ENCODE measurements around the gene BRD7.

BRD7 gene

DNA sequence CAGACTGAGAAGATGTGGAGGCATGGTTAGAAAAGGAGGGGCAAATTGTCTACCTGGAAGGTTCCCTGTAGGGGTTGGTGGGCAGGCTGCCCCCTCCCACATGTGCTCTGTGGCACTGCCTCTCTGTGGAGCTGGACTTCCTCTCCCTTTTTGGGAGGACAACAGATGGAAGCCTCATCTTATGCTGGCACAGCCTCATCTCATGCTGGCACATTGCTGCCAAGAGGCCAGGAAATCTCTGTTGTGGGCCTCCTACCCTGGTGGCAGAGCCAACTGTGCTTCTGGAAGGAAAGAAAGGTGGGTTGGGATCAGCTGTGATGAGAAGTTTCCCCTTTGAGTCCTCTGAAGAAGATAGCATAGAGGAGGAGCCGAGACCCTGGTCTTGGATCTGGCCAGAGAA lies 19.7 kb upstream of the BRD7 start:
- no peak for DNase-seq

DNA sequence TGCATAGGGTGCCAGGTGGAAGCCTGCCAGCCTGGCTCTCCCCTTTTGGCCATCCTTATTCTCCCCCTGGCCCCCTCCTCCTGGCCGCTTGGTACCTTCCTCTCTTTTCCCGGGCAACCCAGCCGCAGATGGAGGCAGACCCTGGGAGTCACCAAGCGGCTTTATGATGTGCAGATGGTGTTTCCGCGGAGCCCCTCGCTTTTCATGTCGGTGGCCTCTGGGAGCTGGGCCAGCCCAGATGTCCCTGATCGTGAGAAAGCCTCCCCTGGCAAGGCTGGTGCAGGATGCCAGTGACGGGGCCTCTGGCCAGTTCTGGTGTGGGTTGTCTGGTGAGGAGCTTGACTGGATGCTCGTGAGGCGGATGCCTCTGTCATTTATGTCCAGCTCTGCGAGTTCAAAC lies 18.0 kb upstream of the BRD7 start:
- DNase-seq: no peak

DNA sequence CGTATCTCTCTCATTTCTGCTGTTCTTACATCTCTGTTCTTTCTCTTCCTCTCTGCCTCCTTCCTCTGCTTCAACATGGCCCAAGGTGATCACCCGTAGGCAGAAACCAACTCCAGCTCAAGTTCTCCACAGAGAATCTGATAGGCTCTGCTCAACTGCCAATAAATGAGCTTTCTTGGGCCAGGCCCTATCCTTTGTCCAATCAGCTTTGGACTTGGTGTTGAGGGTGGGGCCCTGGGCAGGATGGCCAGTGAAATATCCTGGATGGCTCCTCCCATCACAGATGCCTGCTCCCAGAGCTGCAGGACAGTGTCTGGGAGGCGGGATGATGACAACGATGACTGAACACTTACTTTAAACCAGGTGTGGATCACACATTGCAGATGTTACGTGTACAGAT lies 17.4 kb upstream of the BRD7 start:
- DNase-seq: peak; percentile 19

DNA sequence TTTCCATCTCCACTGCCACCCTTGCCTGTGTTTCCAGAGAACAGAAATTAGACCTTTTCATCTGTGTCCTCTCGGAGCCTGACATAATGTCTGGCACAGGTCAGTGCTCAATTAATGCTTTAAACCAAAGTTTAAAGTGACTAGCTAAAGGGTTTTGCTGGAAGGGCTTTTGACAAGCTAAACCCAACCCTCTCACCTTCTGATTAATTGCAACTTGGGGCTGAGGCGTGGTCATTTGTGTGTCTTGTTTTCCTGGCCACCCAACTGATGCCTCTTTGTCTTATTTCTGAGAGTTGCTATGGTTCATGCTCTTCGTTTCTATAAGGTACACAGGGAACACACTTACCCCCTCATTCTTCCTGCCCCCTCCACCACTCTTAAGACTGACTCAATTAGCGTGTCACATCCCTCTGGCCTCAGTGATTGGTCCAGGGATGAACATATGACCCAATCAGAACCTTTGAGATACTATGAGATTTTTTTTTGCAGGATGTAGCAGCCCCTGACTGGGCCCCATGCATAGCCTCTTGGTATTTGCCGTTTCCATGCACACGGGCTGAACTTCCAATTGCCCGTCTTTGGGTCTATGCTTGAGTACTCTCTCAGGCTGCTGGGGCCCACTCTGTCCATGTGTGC lies 15.8 kb upstream of the BRD7 start:
- DNase-seq: no peak

DNA sequence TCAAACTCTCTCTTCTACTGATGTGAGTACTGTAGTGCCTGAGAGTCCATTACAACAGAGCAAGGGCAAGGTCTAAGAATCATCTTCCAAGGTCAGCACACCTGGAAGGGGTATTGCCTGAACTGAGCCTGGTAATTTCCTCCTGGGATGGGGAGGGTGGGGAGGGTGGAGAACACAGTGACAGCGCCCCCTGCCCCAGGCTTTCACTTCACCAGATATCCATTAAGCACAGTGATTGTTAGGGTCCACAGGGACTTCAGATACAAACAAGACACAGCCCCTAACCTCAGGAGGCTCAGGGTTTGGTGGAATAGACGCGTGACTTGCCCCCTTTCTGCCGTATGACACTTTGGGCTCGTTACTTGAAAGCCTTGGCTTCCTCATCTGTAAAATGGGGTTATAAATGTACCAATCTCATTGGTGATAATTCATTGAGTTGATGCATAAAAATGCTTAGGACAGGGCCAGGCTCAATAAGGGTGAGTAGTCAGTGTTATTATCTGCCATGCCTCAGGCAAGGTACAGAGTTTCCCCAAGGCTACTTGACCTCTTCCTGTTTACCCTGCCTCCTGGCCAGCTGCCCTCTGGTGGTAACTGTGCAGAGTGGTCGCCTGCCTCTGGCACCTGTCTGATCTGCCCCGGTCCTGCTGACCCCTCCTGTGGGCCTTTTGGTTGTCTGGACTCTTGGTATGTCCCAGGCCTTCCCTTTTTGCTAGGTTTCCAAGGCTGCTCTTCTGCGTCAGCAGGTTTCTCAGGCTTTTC lies 13.1 kb upstream of the BRD7 start:
- no peak for DNase-seq

DNA sequence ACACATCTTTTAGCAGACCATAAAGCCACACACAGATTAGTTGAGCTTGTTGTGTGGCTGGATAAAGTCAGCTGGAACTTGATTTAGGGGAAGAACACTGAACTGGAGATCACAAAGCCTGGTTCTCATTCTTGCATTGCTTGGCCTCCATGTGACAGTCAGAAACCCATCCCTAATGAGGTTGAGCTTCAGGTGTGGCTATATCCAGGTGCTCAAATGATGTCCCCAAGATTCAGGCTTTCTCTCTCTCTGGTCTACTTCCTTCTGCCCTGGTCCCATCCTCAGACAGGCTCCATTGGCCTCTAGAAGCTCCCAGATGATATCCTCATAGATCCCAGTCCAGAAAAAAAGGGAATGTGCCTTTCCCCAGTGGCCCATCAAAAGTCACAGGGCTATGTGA lies 9.6 kb upstream of the BRD7 start:
- DNase-seq: no peak

DNA sequence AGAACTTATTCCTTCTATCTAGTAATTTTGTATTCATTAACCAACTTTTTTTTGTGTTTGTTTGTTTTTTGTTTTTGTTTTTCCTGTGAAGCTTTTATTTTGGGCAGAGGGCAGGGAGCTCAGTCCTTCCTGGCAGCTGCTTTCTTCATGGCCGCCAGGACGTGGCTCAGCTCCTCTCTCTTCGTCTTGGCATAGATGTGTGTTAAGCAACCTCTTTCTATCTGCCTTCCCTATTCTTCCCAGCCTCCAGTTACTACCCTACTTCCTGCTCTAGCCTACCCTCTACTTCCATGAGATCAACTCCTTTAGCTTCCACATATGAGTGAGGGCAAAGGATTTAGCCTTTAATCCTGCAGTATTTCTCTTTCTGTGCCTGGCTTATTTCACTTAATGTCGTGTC lies 8.2 kb upstream of the BRD7 start:
- no peak for DNase-seq

DNA sequence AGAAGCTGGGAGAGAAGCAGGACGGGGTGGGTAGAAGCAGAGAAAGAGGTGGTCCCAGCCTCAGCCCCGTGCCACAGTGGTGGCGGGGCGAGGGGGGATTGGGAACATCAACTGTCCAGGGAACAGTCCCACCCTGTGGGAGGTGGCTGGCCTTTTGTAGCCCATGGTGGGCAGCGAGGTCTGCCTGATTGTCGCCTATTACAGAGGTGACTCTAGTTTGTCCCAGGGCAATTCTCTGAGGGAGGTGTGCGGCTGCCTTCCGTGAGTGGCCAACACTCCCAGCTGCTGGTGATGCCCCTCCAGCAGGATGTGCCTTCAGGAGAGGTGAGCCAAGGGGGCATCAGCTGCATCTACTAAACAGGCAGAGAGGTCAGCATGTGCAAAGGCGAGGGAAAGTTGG lies 5.0 kb upstream of the BRD7 start:
- DNase-seq: no peak

DNA sequence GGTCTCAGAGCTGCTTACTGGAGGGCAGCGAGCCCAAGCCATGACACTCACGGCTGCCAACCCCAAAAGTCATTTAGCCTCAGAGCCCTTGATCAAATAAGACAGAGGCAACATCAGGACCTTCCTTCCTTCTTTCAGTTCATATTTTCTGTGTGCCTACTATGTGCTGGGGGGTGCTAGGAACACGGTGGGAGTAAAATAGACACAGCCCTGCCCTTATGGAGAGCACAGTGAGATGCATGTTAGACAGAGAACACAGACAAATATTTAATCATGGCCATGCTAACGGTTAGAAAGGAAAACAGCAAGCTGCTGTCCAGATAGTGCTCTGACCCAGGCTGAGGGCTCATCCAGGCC lies 4.5 kb upstream of the BRD7 start:
- no peak for DNase-seq

DNA sequence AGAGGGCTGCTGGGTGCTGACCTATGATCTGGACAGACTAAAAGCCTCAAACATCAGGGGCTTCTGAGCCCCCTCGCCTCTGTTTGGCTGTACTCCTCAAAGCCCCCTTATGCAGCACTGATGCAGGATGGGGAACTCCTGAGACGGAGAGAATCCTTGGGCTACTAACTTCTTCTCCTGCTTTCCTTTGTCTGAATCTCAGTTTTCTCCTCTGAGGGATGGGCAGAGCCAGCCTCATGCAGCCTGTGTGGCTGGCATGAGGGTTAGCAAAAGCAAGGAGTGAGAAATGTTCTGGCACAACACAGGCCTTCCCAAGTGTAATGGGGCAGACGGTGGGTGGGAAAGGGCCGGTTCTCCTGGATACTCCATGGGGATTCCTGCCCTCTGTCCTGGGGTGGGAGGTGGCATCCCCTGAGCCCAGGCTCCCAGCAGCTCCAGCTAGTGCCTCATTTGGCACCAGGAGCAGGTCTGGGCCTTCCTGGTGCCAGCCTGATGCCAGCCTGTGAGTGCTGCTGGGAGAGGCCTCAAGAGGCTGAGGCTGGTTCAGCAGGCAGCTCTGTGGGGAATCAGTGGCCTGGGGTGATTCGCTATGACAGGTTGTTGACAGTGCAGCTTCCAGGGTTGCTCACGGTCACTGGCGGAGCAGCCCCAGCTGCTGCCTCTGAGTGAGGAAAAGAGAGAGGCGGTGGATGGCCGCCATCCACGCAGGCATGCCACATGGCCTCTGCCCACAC lies 4.0 kb upstream of the BRD7 start:
- no peak for DNase-seq

DNA sequence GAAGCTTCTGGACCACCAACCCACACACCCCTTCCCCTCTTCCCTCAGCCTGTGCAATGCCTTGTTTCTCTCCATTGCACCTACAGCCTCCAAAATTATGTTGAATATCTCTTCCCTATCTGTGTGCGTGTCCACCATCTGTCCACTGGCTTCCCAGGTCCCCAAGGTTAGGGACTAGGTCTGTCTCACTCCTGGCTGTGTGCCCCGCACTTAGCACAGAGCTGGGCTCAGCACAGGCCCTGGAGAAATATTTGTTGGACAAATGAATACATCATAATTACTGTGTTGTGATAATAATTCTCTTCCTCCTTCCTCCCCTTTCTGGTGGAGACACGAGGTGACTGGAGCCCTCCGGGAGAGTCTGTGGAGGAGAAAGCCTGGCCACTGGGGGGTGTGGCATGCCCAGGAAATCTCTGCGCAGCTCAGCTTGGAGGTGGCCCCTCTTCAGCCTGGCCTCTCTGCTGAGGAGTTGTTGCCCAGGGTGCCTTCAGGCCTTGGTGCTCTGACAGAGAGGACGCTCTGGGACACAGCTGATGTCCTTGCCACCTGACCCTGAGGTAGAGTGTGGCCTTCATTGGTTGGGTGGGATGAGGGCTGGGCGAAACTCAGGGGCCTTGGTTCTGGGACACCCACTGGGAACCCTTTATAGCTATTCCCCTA lies 3.3 kb upstream of the BRD7 start:
- DNase-seq: no peak

DNA sequence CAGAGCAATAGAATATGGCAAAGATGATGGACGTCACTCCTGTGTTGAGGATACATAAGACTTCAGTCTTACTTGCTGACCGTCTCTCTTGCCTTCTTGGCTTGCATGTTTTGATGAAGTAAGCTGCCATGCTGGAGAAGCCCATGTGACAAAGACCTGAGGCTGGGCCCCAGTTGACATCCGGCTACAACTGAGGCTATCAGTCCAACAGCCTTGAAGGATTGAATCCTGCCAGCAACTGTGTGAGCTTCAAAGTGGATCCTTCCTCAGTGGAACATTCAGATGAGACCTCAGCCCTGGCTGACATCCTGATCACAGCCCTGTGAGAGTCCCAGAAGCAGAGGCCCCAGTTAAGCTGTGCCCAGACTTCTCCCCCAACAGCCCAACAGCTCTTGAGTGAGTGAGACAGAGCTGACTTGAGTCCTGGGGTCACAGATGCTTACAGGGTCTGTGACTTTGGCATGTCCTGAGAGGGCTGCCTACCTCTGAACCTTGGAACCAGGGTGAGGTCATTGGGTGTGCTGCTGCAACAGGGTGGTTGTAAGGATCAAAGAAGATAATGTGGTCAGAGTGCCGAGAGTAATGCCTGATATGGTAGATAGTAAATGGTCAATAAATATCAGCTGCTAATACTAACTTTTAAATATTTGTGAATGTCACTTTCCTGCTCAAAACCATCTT lies 2.4 kb upstream of the BRD7 start:
- no peak for DNase-seq

DNA sequence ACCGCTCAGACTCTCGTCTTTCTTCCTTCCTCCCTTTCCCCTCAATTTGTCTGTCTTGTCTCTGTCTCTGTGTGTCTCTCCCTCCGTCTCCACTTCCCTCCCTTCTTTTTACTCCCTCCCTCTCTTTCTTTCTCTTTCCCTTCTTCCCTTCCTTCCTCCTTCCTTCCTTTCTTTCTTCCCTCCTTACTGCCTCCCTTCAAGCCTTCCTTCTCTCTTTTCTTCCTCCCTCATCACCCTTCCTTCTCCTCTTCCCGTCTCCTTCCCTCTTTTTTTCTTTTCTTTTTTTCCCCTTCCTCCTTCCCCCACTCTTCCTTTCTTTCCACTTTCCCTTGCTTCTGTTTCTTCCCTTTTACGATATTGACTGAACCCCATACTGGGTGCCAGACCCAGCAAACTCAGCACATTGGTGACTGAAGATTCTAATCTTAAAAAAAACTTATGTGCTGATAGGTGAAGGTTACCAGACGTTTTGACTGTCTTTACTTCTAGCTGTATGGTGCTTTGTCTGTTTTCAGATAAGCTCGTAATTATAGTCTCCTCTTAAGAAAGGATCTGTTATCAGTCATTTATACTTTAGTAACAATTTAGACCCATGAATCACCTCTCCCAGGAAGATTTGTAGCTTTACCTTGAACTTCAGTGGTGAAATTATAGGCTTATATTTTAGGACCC lies 481 bp upstream of the BRD7 start:
- DNase-seq: no peak

DNA sequence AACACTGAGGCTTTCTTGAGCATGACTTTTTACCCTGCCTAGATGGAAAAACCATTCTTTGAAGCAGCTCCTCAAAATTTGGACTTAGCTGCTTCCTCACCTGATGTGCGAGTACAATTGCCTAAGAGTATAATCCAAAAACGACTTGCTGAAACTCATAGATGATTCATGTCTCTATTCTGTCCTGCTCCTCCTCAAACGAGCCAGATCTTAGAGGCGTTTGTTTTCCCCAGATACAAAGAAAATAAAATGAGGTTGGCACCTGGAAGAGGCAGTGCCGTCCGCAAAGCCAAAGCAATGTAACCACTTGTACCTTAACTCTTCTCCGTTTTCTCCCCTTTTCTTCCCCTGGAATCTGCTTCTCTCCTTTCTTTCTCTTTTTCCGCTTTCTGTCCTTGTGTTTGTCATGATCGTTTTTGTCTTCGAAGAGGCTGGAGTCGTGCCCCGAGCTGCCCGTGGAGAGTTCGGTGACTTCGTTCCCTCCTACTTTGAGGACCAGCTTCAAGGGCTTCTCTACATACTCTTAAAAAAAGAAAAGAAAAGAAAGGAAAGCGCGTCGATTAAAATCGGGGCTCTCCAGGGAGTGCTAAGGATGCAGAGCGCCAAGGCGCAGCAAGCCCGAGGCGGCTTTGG lies 895 bp downstream of the BRD7 start:
- no peak for DNase-seq

DNA sequence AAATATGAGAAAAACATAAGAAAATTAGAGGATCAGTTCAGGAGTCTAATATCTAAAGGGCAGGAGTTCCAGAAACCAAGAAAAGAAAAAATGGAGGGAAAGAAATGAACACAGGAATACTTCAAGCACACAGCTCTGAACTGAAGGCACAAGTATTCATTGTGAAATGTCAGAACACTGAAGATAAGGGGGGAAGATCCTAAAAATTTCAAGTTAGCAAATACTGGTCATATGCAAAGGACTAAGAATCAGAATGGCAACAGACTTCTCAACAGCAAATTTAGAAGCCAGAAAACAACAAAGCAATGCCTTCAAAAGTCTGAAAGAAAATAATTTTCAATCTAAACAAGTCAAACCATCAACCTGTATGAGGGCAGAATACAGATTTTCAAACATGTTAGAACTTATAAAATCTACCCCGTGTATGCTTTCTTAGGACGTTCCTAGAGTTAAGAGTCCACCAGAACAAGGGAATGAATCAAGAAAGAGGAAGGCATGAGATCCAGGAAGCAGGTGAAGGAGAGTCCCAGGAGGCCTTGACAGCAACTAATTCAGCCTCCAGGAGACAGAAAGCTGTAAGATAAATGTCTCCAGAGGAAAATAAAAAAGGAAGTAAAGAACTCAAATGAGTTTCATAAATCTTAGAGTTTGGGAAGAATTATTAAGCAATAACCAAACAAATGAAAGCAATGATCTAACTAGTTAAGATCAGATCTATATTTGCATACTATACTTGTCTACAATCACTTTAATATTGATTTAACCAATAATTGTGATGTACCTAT lies 2.8 kb downstream of the BRD7 start:
- no peak for DNase-seq

DNA sequence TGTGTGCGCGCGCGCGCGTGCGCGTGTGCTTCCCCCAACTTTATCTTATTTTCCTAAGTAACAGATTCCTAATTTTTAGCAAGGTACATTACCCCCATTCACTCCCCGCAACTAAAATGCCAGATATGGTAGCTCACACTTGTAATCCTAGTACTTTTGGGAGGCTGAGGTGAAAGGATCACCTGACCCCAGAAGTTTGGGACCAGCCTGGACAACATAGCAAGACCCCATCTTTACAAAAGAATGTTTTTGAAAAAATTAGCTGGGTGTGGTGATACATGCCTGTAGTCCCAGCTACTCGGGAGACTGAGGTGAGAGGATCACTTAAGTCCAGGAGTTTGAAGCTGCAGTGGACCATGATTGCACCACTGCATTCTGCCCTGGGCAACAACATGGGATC lies 5.1 kb downstream of the BRD7 start:
- no peak for DNase-seq

DNA sequence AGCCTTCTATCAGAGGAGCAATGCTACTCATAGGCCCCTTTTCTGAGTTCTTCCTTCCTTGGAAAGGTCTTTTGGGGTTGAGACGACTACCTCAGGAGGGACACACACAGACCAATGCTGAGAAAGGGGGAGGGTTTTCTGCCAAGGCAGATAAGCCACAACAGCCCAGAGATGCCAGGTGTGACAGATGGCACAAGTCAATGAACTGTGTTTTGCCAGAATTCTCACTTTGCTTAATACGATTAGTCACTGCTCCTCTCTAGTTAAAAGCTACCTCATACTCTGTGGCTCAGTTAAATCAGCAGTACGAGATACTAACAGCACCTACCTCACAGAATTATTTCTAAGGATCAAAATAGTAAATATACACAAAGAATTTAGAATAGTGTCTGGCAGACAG lies 8.0 kb downstream of the BRD7 start:
- no peak for DNase-seq

DNA sequence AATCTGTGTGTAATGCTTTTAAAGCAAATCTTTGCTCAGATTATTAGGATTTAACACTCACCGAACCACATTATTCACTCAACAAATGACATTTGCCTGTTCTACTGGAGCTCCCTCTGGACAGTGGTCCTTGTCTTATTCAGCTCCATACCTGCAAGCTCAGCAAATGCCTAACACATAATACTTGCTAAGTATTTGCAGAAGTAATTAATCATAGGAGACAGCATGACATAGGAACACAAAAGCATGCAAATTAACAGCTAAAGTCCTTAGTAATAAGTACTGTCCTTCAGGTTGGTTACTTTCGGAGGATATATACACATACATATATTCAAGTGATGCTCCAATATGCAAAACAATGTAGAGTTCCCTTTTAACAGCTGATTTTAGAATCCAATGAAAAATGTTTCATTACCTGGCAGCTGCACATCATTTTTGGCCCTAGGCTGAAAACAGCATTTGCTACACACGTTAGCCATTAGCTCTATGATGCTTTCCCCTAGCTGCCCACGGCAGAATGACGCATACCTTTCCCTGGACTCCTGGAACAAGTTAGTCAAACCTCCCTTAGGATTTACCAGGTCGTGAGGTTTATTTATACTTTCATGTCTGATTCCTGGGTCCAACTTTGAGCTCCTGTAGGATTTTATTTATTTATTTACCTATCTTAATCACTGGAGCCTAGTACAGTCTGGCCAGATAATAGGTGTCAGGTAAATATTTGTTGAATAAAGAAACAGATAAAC lies 8.6 kb downstream of the BRD7 start:
- no peak for DNase-seq

DNA sequence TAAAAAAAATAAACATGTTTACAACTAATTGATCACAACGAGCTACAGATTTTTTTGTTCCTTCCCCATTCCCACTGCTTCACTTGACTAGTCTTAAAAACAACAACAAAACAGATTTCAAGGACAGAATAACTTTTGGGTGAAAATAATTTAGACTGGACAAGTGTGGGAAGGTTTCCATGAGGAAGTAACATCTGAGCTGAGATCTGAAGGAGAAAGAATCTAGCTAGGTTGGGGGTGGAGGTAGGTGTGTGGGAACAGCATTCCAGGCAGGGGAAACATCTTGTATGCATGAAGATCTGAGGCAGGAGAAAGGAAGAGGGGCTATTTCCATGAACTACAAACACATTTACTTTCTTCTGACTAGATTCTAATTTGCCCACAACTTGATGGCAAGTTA lies 9.2 kb downstream of the BRD7 start:
- no peak for DNase-seq

DNA sequence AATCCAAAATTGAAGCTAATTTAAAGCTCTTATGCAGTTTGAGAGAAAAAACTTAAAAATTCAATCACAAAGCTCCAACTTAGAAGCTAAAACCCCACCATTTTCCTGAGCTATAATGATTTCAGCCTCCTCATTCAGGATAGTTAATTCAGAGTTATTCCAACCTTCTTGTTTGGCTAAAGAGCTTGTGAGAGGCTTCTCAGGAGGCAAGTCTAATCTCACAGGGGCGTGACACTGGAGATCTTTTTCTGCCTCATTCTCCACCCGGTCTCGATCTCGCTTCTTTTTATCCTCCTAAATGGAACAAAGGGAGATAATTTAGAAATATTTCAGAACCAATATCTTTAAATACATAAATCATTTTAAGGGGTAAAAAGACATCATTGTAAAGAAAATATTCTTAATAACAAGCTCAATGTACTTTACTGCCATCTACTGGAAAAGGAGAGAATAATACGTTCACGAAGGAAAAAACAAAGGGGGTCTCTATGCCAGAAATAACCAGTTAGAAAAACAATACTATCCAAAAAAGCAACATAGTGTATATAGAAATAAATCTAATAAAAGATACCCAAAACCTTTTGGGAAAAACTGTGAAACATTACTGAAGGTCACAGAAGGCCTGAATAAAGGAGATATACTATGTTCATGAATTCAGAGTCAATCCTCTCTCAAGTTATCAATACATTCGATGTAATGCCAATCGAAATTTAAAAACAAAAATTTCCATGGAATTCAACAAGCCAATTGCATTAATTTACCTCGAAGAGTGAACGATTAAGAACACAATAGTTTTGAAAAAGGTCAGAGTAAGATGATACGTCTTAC lies 13.9 kb downstream of the BRD7 start:
- DNase-seq: no peak

All from NCI-H226 (cell line).